GM21515 (cell line): ENCODE results near the gene NSD1.
"Not testable (repeated sequence)": the region's sequence is repeated elsewhere in the genome, so short reads cannot be mapped to it uniquely, and the experiment has no call there.

Experiments used
- ATAC-seq: cut with Tn5 transposase; IDR thresholded peaks from one replicate; pipeline ENCODE4 v1.9.1; 2021; ENCODE audit not compliant: unreplicated experiment

Gene NSD1

GRCh38 chr5:177226860-177227259 lies 93.3 kb downstream of the NSD1 start:
- ATAC-seq = no peak

GRCh38 chr5:177228751-177229150 lies 95.2 kb downstream of the NSD1 start:
- no peak for ATAC-seq

- no peak for ATAC-seq
Observed at GRCh38 chr5:177230660-177231059, 97.1 kb downstream of the NSD1 start.

GRCh38 chr5:177231479-177232250 lies 98.1 kb downstream of the NSD1 start:
- ATAC-seq = no peak

GRCh38 chr5:177232358-177232757 lies 98.8 kb downstream of the NSD1 start:
- ATAC-seq = no peak

- ATAC-seq = no peak
Observed at GRCh38 chr5:177232761-177233160, 99.2 kb downstream of the NSD1 start.

GRCh38 chr5:177233206-177233605 lies 99.6 kb downstream of the NSD1 start:
- ATAC-seq = no peak

- no peak for ATAC-seq
Observed at GRCh38 chr5:177233802-177234201, 100.2 kb downstream of the NSD1 start.

GRCh38 chr5:177234841-177235240 lies 101.3 kb downstream of the NSD1 start:
- ATAC-seq = no peak

- no peak for ATAC-seq
Observed at GRCh38 chr5:177241768-177242167, 108.2 kb downstream of the NSD1 start.

- ATAC-seq = no peak
Observed at GRCh38 chr5:177242304-177242703, 108.7 kb downstream of the NSD1 start.

- ATAC-seq = no peak
Observed at GRCh38 chr5:177249761-177250537, 116.4 kb downstream of the NSD1 start.

GRCh38 chr5:177253252-177253651 lies 119.7 kb downstream of the NSD1 start:
- no peak for ATAC-seq

GRCh38 chr5:177256296-177256695 lies 122.7 kb downstream of the NSD1 start:
- ATAC-seq = no peak

GRCh38 chr5:177258711-177259110 lies 125.1 kb downstream of the NSD1 start:
- ATAC-seq = not testable (repeated sequence)

GRCh38 chr5:177260961-177261360 lies 127.4 kb downstream of the NSD1 start:
- no peak for ATAC-seq

- ATAC-seq = no peak
Observed at GRCh38 chr5:177261510-177261909, 127.9 kb downstream of the NSD1 start.

- no peak for ATAC-seq
Observed at GRCh38 chr5:177264178-177264577, 130.6 kb downstream of the NSD1 start.

- no peak for ATAC-seq
Observed at GRCh38 chr5:177265395-177265794, 131.8 kb downstream of the NSD1 start.

GRCh38 chr5:177269232-177269895 lies 135.8 kb downstream of the NSD1 start:
- no peak for ATAC-seq

GRCh38 chr5:177269976-177270375 lies 136.4 kb downstream of the NSD1 start:
- ATAC-seq = no peak

GRCh38 chr5:177270653-177271052 lies 137.1 kb downstream of the NSD1 start:
- no peak for ATAC-seq
